GM19351 (cell line): ENCODE data around the gene EPHB3.

Experiments
- ATAC-seq: cut with Tn5 transposase; IDR thresholded peaks from one replicate; pipeline ENCODE4 v1.9.1; 2021; ENCODE audit warnings: mild to moderate bottlenecking, moderate library complexity; ENCODE audit not compliant: unreplicated experiment

Gene EPHB3

GRCh38 chr3:184563561-184563925 is 2.0 kb downstream of the EPHB3 start:
- ATAC-seq, result no peak

- no peak for ATAC-seq
These were observed 2.5 kb downstream of the EPHB3 start for GRCh38 chr3:184563941-184564684.

- no peak for ATAC-seq
These were observed 3.2 kb downstream of the EPHB3 start for GRCh38 chr3:184564685-184565385.

GRCh38 chr3:184565421-184566211 is 4.0 kb downstream of the EPHB3 start:
- ATAC-seq, result no peak

DNA sequence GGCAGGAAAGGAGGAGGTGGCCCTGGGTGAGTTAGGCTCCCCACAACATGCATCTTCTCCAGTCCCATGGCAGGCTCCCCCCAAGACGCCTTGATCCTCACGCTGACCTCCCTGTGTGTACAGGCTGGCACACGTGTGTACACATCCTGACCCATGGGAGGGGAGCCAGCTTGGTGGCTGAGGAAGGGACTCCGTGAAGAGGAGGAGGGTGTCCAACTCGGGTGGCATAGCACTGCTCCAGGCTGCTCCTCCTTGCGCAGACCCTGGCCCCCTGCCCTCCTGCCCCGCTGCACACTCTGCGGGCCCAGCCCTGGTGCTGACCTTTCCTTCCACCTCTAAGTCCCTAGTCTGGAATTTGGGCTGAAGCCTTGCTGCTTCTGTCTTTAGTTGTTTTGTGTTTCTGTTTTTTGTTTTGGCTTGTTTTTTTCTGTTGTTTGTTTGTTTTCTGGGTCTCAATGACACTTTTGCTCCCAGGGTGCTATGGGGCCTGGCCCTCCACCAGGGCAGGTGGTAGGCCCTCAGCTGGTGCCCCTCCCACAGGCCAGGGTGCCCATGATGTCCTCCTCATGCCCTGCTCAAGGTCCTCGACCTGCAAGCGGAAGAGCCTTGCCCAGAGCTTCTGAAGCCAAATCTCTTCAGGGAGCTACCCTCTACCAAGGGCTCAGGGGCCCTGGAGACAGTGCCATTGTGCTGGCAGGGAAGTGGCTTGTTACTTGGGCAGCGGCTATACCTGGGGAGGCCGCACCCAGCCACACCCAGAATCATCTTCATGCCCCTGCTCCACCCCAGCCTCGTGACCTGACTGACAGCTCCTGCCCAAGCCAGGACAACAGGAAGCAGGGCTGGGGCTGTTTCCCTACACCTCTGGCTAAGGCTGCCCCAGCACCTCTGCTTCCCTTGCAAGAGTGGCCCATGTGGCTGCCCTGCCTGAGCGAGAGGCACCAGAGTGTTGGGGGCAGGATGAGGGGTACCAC is 5.1 kb downstream of the EPHB3 start:
- ATAC-seq, result no peak

DNA sequence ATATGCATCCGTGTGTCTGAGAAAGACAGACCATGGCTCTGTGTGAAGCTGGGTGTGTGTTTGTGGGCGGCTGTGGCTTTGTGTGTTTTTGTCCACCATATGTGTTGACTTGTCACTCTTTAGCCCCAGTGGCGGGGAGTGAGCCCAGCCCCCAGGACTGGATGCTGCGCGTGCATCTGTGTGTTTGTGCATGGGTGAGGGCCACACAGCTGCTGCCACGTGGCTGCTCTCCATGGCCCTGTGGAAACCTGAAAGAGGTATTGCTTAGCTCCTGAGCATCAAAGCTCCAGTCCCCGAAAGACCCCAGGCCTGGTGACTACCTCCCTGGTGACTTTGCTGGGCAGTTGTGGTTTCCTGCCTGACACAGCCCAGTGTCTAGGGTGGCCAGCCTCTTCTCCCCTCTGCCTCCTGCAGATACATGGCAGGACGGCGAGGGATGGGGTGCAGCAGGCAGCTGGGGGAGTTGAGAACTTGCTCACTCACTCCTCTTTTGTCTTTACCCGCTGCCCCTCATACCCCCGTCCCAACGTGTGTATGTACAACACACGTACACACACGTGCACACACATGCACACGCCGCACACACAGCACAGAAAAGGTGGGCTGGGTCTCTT is 6.5 kb downstream of the EPHB3 start:
- no peak for ATAC-seq

- no peak for ATAC-seq
These were observed 7.0 kb downstream of the EPHB3 start for GRCh38 chr3:184568560-184568923.

DNA sequence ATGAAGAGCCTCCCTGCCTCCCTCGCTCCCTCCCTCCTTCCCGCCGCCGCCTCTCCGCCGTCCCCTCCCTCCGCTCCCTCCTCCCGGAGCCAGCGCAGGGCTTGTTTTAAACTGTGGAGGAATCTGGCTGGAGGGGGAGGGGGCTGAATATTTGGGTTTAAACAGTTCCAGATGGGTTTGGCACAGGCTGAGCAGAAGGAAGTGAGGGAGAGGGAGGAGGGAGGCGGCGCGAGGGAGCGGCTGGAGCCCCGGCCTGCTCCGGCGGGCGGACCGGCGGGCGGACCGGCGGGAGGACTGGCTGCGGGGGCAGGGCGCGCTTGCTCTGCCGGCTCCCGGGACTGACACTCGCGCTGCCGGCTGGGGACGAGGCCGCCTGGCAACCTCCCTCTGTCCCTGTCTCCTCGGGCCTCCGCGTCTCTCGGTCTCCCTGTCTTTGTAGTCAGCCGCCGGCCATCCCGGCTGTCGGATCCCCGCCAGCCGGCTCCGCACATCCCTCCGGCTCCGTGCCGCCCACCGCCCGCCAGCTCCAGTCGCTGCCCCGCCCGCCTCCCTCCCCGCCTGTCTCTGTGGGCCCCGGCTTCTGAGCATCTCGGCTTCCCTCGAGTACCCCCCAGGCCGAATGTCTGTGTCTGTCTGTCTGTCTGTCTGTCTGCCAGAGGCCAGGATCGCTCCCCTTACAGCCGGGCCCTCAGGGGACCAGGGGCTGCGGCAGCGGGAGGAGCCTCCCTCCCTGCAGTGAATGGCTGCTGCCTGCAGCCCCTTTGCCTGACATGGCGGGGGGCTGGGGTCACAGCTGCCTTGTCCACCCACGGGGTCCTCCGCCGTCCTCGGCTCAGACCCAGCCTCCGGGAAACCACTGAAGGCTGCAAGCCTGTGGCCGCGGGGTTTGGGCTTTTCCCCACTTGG is 7.6 kb downstream of the EPHB3 start:
- ATAC-seq, result no peak

- ATAC-seq, result no peak
These were observed 8.4 kb downstream of the EPHB3 start for GRCh38 chr3:184570035-184570434.

DNA sequence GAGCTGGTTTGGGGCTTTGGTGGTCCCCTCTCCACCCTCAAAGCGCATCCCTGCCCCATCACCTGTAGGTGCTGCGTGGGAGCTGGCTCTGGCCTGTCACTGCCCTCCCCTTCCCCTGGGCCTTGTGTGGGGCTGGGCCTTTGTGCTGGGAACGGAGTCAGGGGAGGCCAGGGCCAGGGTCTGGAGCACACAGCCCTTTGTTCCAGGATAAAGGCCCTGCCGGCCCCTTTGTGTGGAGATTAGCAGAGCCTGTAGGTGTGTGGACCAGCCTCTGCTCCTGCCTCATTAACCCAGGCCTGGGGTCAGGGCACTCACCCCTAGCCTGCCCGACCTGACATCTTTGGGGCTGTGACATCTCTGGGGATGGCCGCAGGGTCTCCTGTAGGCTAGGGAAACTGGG is 8.9 kb downstream of the EPHB3 start:
- ATAC-seq, result no peak

DNA sequence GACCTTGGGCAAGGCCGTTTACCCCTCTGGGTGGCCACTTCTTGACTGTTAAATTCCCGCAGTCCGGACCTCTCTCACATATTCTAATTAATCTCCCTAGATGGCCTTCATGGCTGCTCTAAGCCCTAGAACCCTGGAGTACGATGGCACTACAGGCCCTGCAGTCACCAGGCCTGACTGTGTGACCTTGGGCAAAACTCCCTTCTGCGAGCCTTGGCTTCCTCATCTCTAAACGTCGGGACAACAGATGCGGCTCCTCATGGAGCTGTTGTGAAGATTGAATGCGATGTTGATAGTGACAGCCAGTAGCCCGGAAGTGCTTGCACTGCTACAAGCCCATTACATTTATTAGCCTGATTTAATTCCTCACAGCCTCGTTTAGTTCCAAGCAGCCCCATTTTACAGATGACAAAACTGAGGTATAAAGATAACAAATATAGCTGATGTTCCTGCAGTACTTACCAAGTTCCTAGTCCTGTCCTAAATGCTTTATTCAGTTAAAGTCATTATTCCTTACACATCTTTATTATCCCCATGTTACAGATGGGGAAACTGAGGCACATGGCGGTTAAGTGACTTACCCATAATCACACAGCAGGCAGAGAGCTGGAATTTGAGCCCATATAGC is 10.3 kb downstream of the EPHB3 start:
- no peak for ATAC-seq

DNA sequence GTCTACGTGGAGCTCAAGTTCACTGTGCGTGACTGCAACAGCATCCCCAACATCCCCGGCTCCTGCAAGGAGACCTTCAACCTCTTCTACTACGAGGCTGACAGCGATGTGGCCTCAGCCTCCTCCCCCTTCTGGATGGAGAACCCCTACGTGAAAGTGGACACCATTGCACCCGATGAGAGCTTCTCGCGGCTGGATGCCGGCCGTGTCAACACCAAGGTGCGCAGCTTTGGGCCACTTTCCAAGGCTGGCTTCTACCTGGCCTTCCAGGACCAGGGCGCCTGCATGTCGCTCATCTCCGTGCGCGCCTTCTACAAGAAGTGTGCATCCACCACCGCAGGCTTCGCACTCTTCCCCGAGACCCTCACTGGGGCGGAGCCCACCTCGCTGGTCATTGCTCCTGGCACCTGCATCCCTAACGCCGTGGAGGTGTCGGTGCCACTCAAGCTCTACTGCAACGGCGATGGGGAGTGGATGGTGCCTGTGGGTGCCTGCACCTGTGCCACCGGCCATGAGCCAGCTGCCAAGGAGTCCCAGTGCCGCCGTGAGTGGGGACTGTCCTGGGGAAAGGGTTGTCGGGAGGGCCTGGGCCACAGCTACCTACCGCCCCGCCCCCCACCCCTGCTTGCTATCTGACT is 11.2 kb downstream of the EPHB3 start:
- no peak for ATAC-seq

- ATAC-seq, result no peak
These were observed 13.2 kb downstream of the EPHB3 start for GRCh38 chr3:184574515-184575417.

DNA sequence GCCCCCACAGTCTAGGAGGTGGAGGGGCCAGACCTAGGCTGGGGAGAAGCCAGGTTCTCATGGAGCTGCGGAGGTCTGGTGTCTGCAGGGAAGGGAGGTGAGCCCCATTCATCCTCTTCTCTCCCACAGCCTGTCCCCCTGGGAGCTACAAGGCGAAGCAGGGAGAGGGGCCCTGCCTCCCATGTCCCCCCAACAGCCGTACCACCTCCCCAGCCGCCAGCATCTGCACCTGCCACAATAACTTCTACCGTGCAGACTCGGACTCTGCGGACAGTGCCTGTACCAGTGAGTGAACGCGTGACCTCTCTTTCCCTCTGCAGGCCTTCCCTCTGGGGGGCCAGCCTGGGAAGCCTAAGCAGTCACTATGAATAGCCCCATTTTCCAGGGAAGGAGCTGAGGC is 14.1 kb downstream of the EPHB3 start:
- no peak for ATAC-seq

GRCh38 chr3:184576457-184577240 is 15.1 kb downstream of the EPHB3 start:
- ATAC-seq, result no peak

GRCh38 chr3:184577546-184577945 is 16.0 kb downstream of the EPHB3 start:
- ATAC-seq, result no peak

DNA sequence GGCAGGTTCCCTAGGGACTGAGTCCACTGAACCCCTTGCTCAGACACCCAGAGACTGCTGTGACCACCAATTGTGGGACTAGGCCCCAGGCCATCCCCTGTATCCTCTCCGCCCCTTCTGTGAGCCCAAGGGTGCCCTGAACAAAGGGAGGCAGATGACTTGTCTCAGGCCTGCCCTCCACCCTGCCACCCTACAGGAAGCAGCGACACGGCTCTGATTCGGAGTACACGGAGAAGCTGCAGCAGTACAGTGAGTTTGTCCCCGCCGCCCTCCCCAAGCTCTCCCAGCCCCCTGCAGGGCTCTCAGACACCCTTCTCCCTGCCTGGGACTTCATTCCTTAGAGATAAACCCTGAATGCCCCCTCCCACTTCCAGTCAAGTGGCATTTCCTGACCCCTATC is 16.6 kb downstream of the EPHB3 start:
- no peak for ATAC-seq
